Lower leg skin (tissue), 3 donors: ENCODE results near the gene PTGFRN.

Experiments
- CTCF ChIP-seq, 3 donors: fragments of 450-650 bp; IDR thresholded peaks; one replicate each; pipeline ENCODE4 v1.5.1; 2016; ENCODE audit warnings: antibody characterized with exemption in 3 of 3, mild to moderate bottlenecking in 3 of 3, moderate library complexity in 2 of 3
- POLR2A ChIP-seq, 2 donors: fragments of 450-650 bp; IDR thresholded peaks; one replicate each; pipeline ENCODE4 v1.6.1; 2016 to 2017; ENCODE audit warnings: antibody characterized with exemption in 2 of 2, mild to moderate bottlenecking in 1 of 2, moderate library complexity in 1 of 2

- TF ChIP-seq CTCF (IDR thresholded peaks at IDR 0.05), result no peak
- TF ChIP-seq POLR2A (IDR thresholded peaks at IDR 0.05), result no peak
Observed at GRCh38 chr1:116908820-116909511, 750 bp upstream of the PTGFRN start.
